CD4-positive, alpha-beta T cell (primary cell): ENCODE data around the gene NPLOC4. TPM values are rescaled to one million over a fixed set of nuclear protein-coding genes. Genes with fewer than 3 reads are reported as not detected.

Experiments used
- ATAC-seq: fragments of 200-7000 bp; cut with Tn5 transposase; one replicate; pipeline ENCODE4 v1.10.0; 2022; ENCODE audit warnings: mild to moderate bottlenecking; ENCODE audit not compliant: poor library complexity
- CTCF ChIA-PET: fragments of 350-600 bp; sonication (Branson Sonifier 250); formaldehyde crosslinking; loops from one replicate; lab custom pipeline; 2021; ENCODE audit warnings: antibody characterized with exemption, inconsistent platforms; lab: Charles Lee
- POLR2A ChIA-PET: fragments of 350-600 bp; sonication (Branson Sonifier 250); formaldehyde crosslinking; loops from one replicate; lab custom pipeline; 2021; ENCODE audit warnings: antibody characterized with exemption, inconsistent platforms; lab: Charles Lee
- DNase-seq, 14 experiments: peaks; one replicate each; pipeline ENCODE4 v3.0.0-alpha.2; 2013 to 2020; ENCODE audit warnings: mixed read lengths in 2 of 14
- H3K27ac ChIP-seq, 2 donors: one replicate each; pipeline versions ENCODE4 v1.5.1 to v1.7.0; 2013; ENCODE audit warnings: low read length in 2 of 2, low read depth in 1 of 2, mild to moderate bottlenecking in 1 of 2
- H3K27me3 ChIP-seq, 2 experiments: 1 replicate in 1 of 2; 2 replicates in 1 of 2; pipeline versions ENCODE4 v1.6.1 to v1.7.0; 2013; ENCODE audit warnings: low read length in 2 of 2, control low read depth in 1 of 2, mild to moderate bottlenecking in 1 of 2, moderate library complexity in 1 of 2; ENCODE audit not compliant: insufficient read depth in 2 of 2, control insufficient read depth in 1 of 2
- H3K36me3 ChIP-seq: one replicate; pipeline ENCODE4 v1.6.1; 2013; ENCODE audit warnings: low read length, control low read depth; ENCODE audit not compliant: insufficient read depth
- H3K4me1 ChIP-seq: one replicate; pipeline ENCODE4 v1.6.1; 2013; ENCODE audit warnings: low read length, control low read depth; ENCODE audit not compliant: insufficient read depth
- H3K4me3 ChIP-seq: one replicate; pipeline ENCODE4 v1.5.1; 2013; ENCODE audit warnings: mild to moderate bottlenecking, low read length, moderate library complexity
- H3K9me3 ChIP-seq, 2 experiments: 1 replicate in 1 of 2; 2 replicates in 1 of 2; pipeline versions ENCODE4 v1.6.1 to v1.7.0; 2013; ENCODE audit warnings: low read length in 2 of 2, mild to moderate bottlenecking in 2 of 2, control low read depth in 1 of 2, moderate library complexity in 1 of 2; ENCODE audit not compliant: control insufficient read depth in 1 of 2, insufficient read depth in 1 of 2
- H3K27ac Mint-ChIP-seq: one replicate; pipeline ENCODE4 v1.8.0; 2020; ENCODE audit warnings: mixed read lengths
- H3K27me3 Mint-ChIP-seq: one replicate; pipeline ENCODE4 v1.8.0; 2021; ENCODE audit warnings: mixed read lengths
- H3K36me3 Mint-ChIP-seq: one replicate; pipeline ENCODE4 v1.8.0; 2021; ENCODE audit warnings: low read depth, mixed read lengths
- H3K4me1 Mint-ChIP-seq: one replicate; pipeline ENCODE4 v1.8.0; 2021; ENCODE audit warnings: low read depth, mixed read lengths
- H3K4me3 Mint-ChIP-seq: one replicate; pipeline ENCODE4 v1.8.0; 2020; ENCODE audit warnings: mild to moderate bottlenecking, mixed read lengths
- H3K9me3 Mint-ChIP-seq: one replicate; pipeline ENCODE4 v1.8.0; 2020; ENCODE audit warnings: mixed read lengths
- intact Hi-C, 2 experiments: fragments of 100-400 bp; cut with DNase I in 1 of 2; cut with micrococcal nuclease in 1 of 2; formaldehyde crosslinking; loops; one replicate each; pipeline versions ENCODE4 v1.15.1 to v1.9.0; 2023 to 2025; cut with DNase I, micrococcal nuclease
- total RNA-seq, 174 experiments: library from RNA in 2 of 174; stranded (reverse) in 2 of 174; gene quantifications; one replicate each; pipeline ENCODE4 v1.2.3 and lab custom pipeline; 2021 to 2026
- TF ChIP-seq, protein P1 (sequence below): fragments of 200-600 bp; IDR thresholded peaks from one replicate; pipeline ENCODE4 v1.8.0; 2022; ENCODE audit warnings: antibody characterized with exemption, mild to moderate bottlenecking

NPLOC4 gene
- total RNA-seq, 2 experiments from 2014 or later: 61.0 to 62.4 TPM

DNA sequence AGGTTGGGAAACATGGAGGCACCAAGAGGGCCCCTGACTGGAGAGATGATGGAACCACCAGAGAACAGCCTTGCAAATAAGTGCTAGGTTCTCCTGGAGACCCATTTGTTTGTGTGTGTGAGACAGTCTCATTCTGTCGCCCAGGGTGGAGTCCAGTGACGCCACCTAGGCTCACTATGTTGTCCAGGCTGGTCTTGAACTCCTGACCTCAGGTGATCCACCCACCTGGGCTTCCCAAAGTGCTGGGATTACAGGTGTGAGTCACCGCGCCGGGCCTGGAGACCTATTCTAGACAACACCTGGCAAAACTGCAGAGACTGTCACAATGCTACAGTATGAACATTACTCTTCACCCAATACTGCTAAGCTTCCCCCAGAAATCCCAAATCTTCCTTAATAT is 1.5 kb downstream of the NPLOC4 start:
- H3K27ac Mint-ChIP-seq: peak overlapping the region; percentile 86
- CTCF ChIA-PET: no interaction called here

DNA sequence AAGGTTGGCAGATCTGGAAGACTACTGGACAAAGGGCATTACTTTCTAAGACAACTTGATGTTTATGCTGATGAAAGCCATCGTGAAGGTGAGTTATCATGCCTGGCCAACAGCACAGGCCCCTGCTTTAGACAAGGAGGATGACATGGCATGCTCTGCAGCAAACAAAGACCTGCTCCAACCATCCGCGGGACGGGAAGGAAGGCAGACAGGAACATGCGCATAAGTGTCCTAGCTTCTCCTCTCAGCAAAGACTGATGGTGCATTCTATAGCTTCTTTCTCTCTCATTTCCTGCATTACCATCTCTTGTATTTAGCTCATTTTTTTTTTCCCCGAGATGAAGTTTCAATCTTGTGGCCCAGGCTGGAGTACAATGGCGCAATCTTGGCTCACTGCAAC is 5.4 kb downstream of the NPLOC4 start:
- ChIA-PET POLR2A (no interaction called here), CTCF (no interaction called here)
- ATAC-seq (no peak), DNase-seq (no peak)
- Mint-ChIP-seq H3K36me3 (peaks cover 47% of the 10 kb centered on the region), H3K9me3 (no peaks in the 10 kb centered on the region), H3K4me1 (peaks cover 22% of the 10 kb centered on the region), H3K27me3 (no peaks in the 10 kb centered on the region), H3K27ac (no peak overlapping the region), H3K4me3 (no peak overlapping the region)
- Histone ChIP-seq H3K9me3 (no peaks in the 10 kb centered on the region), H3K36me3 (peaks cover 26% of the 10 kb centered on the region), H3K27ac (no peak overlapping the region), H3K27me3 (no peaks in the 10 kb centered on the region), H3K4me1 (peaks cover 29% of the 10 kb centered on the region), H3K4me3 (no peak overlapping the region)
- intact Hi-C loops: no loop called here
- TF ChIP-seq, protein P1, sequence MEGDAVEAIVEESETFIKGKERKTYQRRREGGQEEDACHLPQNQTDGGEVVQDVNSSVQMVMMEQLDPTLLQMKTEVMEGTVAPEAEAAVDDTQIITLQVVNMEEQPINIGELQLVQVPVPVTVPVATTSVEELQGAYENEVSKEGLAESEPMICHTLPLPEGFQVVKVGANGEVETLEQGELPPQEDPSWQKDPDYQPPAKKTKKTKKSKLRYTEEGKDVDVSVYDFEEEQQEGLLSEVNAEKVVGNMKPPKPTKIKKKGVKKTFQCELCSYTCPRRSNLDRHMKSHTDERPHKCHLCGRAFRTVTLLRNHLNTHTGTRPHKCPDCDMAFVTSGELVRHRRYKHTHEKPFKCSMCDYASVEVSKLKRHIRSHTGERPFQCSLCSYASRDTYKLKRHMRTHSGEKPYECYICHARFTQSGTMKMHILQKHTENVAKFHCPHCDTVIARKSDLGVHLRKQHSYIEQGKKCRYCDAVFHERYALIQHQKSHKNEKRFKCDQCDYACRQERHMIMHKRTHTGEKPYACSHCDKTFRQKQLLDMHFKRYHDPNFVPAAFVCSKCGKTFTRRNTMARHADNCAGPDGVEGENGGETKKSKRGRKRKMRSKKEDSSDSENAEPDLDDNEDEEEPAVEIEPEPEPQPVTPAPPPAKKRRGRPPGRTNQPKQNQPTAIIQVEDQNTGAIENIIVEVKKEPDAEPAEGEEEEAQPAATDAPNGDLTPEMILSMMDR: no peak

More for the DNA sequence above, 1.5 kb downstream of the NPLOC4 start:
- peaks cover 14% of the 10 kb centered on the region for H3K36me3 Mint-ChIP-seq
- Histone ChIP-seq H3K4me3 (no peak overlapping the region), H3K9me3 (no peaks in the 10 kb centered on the region), H3K4me1 (peaks cover 37% of the 10 kb centered on the region), H3K27ac (no peak overlapping the region), H3K27me3 (no peaks in the 10 kb centered on the region), H3K36me3 (no peaks in the 10 kb centered on the region)
- peaks cover 22% of the 10 kb centered on the region for H3K4me1 Mint-ChIP-seq
- no peak for ATAC-seq
- no peaks in the 10 kb centered on the region for H3K9me3 Mint-ChIP-seq
- peak overlapping the region; percentile 97 for H3K4me3 Mint-ChIP-seq
- TF ChIP-seq, protein P1: no peak
- no peaks in the 10 kb centered on the region for H3K27me3 Mint-ChIP-seq
- DNase-seq: no peak
- intact Hi-C loops: no loop called here
- POLR2A ChIA-PET: no interaction called here

DNA sequence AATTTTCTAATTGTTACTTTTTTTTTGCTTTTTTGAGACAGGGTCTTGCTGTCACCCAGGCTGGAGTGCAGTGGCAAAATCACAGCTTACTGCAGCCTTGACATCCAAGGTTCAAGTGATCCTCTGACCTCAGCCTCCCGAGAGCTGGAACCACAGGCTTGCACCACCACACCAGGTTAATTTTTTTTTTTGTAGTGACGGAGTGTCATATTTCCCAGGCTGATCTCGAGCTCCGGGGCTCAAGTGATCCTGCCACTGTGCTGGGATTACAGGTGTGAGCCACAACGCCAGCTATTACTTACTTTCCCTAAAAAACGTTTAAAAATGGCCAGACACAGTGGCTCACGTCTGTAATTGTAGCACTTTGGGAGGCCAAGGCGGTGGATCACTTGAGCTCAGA is 6.6 kb downstream of the NPLOC4 start:
- Mint-ChIP-seq H3K27me3 (no peaks in the 10 kb centered on the region), H3K4me3 (no peak overlapping the region), H3K36me3 (peaks cover 55% of the 10 kb centered on the region), H3K9me3 (no peaks in the 10 kb centered on the region), H3K4me1 (peaks cover 11% of the 10 kb centered on the region), H3K27ac (peak overlapping the region; percentile 25)
- Histone ChIP-seq H3K4me1 (peaks cover 17% of the 10 kb centered on the region), H3K9me3 (no peaks in the 10 kb centered on the region), H3K4me3 (no peak overlapping the region), H3K27ac (no peak overlapping the region), H3K27me3 (no peaks in the 10 kb centered on the region), H3K36me3 (peaks cover 37% of the 10 kb centered on the region)
- CTCF ChIA-PET: no interaction called here
- DNase-seq: no peak
- TF ChIP-seq, protein P1: no peak
- ATAC-seq: no peak
- POLR2A ChIA-PET: no interaction called here
- intact Hi-C loops: no loop called here
